ENCODE results near the gene MBLAC1. TPM values are rescaled to one million over a fixed set of nuclear protein-coding genes. Genes with fewer than 3 reads are reported as not detected.
"Not testable (repeated sequence)": the region's sequence is repeated elsewhere in the genome, so short reads cannot be mapped to it uniquely, and the experiment has no call there.

Gene MBLAC1
- total RNA-seq, 1 donor from 2014 or later = 2.6 TPM

- no peak for DNase-seq
- intact Hi-C loops (cut with DNase I) = no loop called here
- no peak for ATAC-seq (ENCODE audit: poor library complexity)
Observed at GRCh38 chr7:100142461-100142860, 15.7 kb downstream of the MBLAC1 start.

GRCh38 chr7:100146350-100146749 is 19.6 kb downstream of the MBLAC1 start:
- intact Hi-C loops (cut with DNase I); ATAC-seq (ENCODE audit: poor library complexity); DNase-seq: not testable (repeated sequence)

- intact Hi-C loops (cut with DNase I) = no loop called here
- DNase-seq (no peak), ATAC-seq (ENCODE audit: poor library complexity) (no peak)
Observed at GRCh38 chr7:100147278-100147677, 20.5 kb downstream of the MBLAC1 start.

DNA sequence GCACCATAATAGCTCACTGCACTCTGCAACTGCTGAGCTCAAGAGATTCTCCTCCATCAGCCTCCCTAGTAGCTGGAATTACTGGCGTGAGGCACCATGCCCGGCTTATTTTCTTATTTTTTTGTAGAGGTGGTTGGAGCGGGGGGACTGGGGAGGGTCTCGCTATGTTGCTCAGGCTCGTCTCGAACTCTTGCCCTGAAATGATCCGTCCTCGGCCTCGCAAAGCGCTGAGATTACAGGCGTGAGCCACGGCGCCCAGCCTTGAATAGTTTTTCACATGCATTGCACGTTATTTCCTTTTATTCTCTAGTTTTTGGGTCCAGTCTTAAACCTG is 21.4 kb downstream of the MBLAC1 start:
- intact Hi-C loops (cut with DNase I) = no loop called here
- DNase-seq = no peak
- no peak for ATAC-seq (ENCODE audit: poor library complexity)

- DNase-seq = peak; percentile 99
- ATAC-seq (ENCODE audit: poor library complexity) = peak; percentile 98
- intact Hi-C loops (cut with DNase I) = no loop called here
Observed at GRCh38 chr7:100148559-100149328, 22.0 kb downstream of the MBLAC1 start, which contains the start of gene LAMTOR4. TSS of gene LAMTOR4 (plus strand) at chr7:100148918. CDS start at chr7:100148973, 55 bp downstream.

GRCh38 chr7:100152404-100152803 is 25.6 kb downstream of the MBLAC1 start:
- intact Hi-C loops (cut with DNase I) = no loop called here
- no peak for DNase-seq
- ATAC-seq (ENCODE audit: poor library complexity) = no peak

DNA sequence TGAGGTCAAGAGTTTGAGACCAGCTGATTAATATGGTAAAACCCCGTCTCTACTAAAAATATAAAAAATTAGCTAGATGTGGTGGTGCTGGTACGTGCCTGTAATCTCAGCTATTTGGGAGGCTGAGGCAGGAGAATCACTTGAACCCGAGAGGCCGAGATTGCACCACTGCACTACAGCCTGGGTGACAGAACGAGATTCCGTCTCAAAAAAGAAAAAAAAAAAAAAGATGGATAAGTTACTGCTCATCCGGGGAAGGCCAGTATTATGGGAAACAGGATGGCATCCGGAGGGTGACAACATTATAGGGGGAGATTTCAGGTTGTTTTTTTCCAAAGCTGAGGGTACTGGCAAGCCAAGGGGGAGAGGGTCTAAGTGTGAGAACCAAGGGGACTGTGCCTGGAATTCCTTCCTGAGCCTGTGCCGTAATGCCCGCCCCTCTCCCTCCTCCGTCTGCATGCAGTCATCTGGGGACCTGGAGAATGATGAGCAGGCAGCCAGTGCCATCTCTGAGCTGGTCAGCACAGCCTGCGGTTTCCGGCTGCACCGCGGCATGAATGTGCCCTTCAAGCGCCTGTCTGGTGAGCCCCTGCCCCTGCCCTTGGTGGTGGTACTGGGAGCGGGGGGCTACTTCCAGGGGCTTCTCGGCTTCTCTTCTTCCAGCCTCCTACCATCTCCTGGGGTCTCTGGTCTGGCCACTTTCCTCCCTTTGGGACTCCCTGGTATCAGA is 26.3 kb downstream of the MBLAC1 start:
- intact Hi-C loops (cut with DNase I) = no loop called here
- ATAC-seq (ENCODE audit: poor library complexity) (no peak), DNase-seq (no peak)

- DNase-seq = no peak
- no peak for ATAC-seq (ENCODE audit: poor library complexity)
- intact Hi-C loops (cut with DNase I) = no loop called here
Observed at GRCh38 chr7:100153708-100154535, 27.2 kb downstream of the MBLAC1 start.

DNA sequence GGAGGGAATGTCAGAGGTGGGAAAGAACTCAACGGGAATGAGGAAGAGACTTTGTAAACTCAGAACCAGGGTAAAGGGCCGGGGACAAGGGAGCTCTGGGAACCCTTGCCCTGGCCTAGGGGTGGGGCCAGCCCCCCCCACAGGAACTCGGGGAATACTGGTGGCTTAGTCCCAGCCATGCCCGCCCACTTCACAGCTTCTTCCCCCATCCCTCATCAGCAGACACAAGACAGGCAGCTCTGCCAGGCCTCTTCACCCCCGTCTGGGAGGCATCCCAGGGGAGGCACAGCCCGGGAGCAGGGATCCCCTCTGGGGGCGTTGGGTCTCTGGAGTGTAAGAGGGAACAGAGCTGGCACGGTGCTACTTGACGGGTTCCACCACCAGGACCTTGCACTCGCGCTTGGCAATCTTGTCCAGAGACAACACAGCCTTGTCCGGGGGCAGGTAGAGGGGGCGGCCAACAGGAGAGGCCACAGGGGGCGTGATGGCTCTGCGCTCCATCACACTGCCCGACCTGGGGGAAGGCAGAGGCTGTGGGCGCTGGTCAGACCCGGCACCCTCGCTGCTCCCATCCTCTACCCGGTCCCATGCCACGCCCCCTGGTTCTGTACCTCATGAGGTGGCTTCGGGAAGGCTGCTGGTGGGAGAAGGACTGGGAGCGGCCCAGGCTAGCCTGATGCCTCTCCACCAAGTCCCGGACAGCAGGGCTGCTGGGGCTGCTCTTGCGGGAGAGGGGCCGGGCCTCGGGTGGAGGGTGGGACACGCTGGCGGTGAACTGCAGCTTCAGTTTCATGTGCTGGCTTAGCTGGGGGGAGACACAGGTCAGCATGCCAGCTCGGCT is 28.1 kb downstream of the MBLAC1 start:
- DNase-seq (no peak), ATAC-seq (ENCODE audit: poor library complexity) (no peak)
- intact Hi-C loops (cut with DNase I) = no loop called here

GRCh38 chr7:100155553-100156317 is 29.0 kb downstream of the MBLAC1 start:
- no peak for DNase-seq
- ATAC-seq (ENCODE audit: poor library complexity) = no peak
- intact Hi-C loops (cut with DNase I) = no loop called here

DNA sequence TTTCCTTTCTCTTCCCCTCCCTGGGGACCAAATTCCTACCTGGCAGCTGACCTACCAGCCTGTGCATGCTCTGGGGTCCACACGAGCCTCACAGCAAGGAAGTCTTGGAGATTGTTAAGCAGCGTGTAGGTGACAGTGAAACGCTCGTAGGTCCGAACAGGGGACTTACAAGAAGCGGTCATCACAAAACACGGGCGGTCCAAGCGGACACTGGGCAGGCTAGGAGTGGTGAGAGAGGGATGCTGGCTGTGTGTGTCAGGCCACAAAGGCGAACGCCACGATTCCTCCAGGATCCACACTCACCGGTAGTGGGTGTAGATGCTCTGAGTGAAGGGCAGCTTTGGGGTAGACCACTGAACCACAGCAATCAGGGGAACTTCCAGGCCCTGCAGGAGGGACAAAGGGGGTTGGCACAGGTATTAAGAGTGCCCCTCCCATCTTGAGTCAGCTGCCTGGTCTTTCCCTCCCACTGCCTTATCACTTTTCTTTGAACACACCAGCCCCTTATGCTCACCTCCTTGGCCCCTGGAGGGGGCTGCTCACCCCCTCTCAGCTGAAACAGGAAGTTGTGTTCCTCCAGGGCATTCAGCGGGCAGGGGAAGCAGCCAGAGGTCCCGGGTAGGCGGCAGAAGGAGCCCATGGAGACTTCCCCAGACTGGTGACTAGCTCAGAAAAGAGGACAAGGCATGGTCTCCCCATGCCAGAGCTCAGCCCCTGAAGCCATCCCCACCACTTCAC is 29.7 kb downstream of the MBLAC1 start:
- ATAC-seq (ENCODE audit: poor library complexity) (no peak), DNase-seq (no peak)
- intact Hi-C loops (cut with DNase I) = no loop called here

GRCh38 chr7:100157069-100157333 is 30.2 kb downstream of the MBLAC1 start:
- no peak for ATAC-seq (ENCODE audit: poor library complexity)

DNA sequence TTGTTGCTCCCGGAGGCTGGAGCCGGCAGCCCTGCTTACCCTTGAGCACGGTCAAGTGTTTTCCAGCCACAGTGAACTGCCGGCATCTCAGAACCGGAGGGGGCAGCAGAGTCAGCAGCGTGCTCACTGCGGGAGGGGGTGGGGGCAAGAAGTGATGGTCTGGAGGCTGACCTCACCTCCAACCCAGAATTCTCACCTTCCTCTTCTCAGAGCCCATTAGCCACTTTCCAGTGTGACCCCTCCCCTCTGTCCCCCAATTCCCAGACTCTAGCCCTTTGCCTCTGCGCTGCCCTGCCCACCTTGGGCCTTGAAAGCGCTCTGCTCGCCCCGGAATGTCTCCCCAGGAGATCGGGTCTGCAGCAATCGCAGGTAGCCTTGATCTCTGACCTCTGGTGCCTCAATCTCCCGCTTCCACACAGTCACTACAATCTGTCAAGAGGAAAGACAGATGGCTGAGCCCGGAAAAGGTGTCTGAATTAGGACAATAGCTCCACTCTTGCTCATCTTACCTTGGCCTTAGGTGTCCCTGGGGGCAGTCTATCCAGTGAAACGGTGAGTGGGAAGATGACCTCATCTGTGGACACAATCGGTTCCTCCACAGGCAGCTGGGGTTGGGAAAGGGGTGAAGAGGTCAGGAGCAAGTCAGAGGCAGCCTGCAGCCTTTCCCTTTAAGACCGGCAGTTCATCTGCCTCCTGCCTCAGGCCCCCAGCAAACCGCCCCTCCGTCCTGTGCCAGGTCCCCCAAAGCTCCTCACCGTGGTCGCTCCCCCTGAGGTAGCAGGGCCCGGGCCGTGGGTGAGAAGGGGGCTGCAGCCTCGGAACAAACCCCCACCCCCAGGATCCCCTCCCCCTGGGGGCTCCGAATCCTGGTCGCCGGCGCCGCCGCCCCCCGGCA is 30.8 kb downstream of the MBLAC1 start:
- no peak for DNase-seq
- peak; percentile 9 for ATAC-seq (ENCODE audit: poor library complexity)
- intact Hi-C loops (cut with DNase I) = no loop called here

More at GRCh38 chr7:100157069-100157333, 30.2 kb downstream of the MBLAC1 start:
- intact Hi-C loops (cut with DNase I) = no loop called here
- no peak for DNase-seq

DNA sequence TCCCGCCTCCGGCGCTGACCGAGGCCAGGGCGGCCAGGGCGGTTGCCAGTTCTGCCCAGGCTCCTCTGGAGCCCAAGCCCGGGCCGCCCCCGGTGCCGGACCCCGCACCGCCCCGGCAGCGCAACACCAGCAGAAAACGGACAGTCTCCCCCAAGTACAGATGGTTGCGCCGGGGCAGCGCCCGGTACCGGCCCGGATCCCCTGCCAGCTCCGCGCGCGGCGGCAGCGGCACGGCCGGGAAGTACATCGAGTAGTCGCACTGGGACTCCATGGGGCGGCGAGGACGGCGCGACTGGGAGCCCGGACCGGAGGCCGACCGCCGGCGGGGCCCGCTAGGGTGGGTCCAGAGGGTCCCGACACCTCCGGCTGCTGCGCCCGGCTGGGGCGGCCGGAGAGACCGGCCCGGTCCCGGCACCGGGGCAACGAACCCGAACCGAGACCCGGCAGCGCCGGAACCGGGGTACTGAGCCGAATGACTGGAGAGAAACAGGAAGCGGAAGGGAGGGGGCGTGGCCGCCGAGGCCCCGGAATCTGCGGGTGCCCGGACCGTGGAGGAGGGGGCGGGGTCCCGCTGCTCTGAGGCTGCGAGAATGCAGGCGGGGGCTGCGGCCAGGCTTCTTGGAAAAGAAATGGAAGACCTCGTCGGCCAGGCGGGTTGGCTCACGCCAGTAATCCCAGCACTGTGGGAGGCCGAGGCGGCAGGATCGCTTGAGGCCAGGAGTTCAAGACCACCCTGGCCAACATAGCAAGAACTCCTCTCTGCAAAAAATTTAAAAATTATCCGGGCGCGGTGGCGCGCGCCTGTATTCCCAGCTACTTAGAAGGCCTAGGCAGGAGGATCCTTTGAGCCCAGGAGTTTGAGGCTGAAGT is 31.7 kb downstream of the MBLAC1 start, which contains the start of gene TRAPPC14:
Gene TRAPPC14 (minus strand): TSS at position 495 of the 870 bp plus-strand sequence. CDS start 224 bp downstream, at position 271.
- DNase-seq (peak; percentile 98), ATAC-seq (ENCODE audit: poor library complexity) (peak; percentile 96)
- intact Hi-C loops (cut with DNase I) = no loop called here

GRCh38 chr7:100159099-100159623 is 32.4 kb downstream of the MBLAC1 start:
- intact Hi-C loops (cut with DNase I) = no loop called here
- DNase-seq (no peak), ATAC-seq (ENCODE audit: poor library complexity) (no peak)
